ENCODE measurements around the gene NAA10.
A peak's percentile ranks its signal among the peaks of the same experiment; 100 is the strongest.

NAA10 gene

GRCh38 chrX:153933748-153934147 lies 1.1 kb downstream of the NAA10 start:
- Histone ChIP-seq H3K4ac (ENCODE audit: low read length) (no peak overlapping the region), H3K4me3 (ENCODE audit: low read length in 2 of 2) (peak overlapping the region in 1 of 2 donors; percentile 75), H4K8ac (ENCODE audit: low read depth, low read length) (no peak overlapping the region)

GRCh38 chrX:153932220-153932915 lies 2.5 kb downstream of the NAA10 start:
- no peak overlapping the region for H3K9ac ChIP-seq (ENCODE audit: low read depth, low read length, poor library complexity)
- H3K27ac ChIP-seq (replicated peaks; ENCODE audit: low read length), result no peak overlapping the region
- H3K4me3 ChIP-seq (ENCODE audit: low read length in 2 of 2), result no peak overlapping the region
- no peak overlapping the region for H3K14ac ChIP-seq (ENCODE audit: low read length)
- no peak overlapping the region for H4K91ac ChIP-seq (ENCODE audit: low read depth, low read length, poor library complexity)
- no peak overlapping the region for H2BK120ac ChIP-seq (ENCODE audit: low read depth, low read length)
- H3K4me1 ChIP-seq (ENCODE audit: control insufficient read depth in 2 of 2, insufficient read depth in 1 of 2, low read depth in 1 of 2, low read length in 2 of 2), result peaks cover 0 to 4% of the 10 kb centered on the region in 2 donors
- H2BK5ac ChIP-seq (ENCODE audit: low read length), result no peak overlapping the region
- no peaks in the 10 kb centered on the region for H3K9me3 ChIP-seq (replicated peaks in 1 of 2; ENCODE audit: control insufficient read depth in 2 of 2, insufficient read depth in 1 of 2, low read depth in 1 of 2, low read length in 2 of 2)
- no peak overlapping the region for H2BK15ac ChIP-seq (ENCODE audit: low read length)
- no peak overlapping the region for H2BK12ac ChIP-seq (ENCODE audit: low read length)
- peaks cover 0 to 26% (median 0%) of the 10 kb centered on the region in 3 experiments for H3K27me3 ChIP-seq (ENCODE audit: control insufficient read depth in 3 of 3, insufficient read depth in 3 of 3, low read depth in 1 of 3, low read length in 3 of 3)
- H3K36me3 ChIP-seq (replicated peaks in 1 of 2; ENCODE audit: control insufficient read depth in 2 of 2, insufficient read depth in 2 of 2, low read length in 2 of 2), result peaks cover 10 to 41% of the 10 kb centered on the region in 2 donors
- no CpG with 5 or more reads among the region's 13 CpGs for WGBS, 2 donors (ENCODE audit: extremely low coverage in 2 of 2, insufficient read length in 2 of 2, insufficient replicate concordance in 1 of 2)
- no peak overlapping the region for H3K4me2 ChIP-seq (ENCODE audit: insufficient read depth, low read length, poor library complexity, severe bottlenecking)
- no peak overlapping the region for H3K18ac ChIP-seq (ENCODE audit: low read length)
- H3K4ac ChIP-seq (ENCODE audit: low read length), result no peak overlapping the region
- DNase-seq (ENCODE audit: low spot score), result no peak
- no peak overlapping the region for H4K8ac ChIP-seq (ENCODE audit: low read depth, low read length)
- H2AFZ ChIP-seq (ENCODE audit: low read length), result no peak overlapping the region
- peaks cover 6% of the 10 kb centered on the region for H3K79me1 ChIP-seq (ENCODE audit: low read depth, low read length)
- no peak overlapping the region for H2AK5ac ChIP-seq (ENCODE audit: low read depth, low read length)
- no peak overlapping the region for H3K23ac ChIP-seq (ENCODE audit: low read depth, low read length, poor library complexity)

More at GRCh38 chrX:153933748-153934147, 1.1 kb downstream of the NAA10 start:
- Histone ChIP-seq H3K18ac (ENCODE audit: low read length) (no peak overlapping the region), H3K27ac (replicated peaks; ENCODE audit: low read length) (no peak overlapping the region), H3K9me3 (replicated peaks in 1 of 2; ENCODE audit: control insufficient read depth in 2 of 2, insufficient read depth in 1 of 2, low read depth in 1 of 2, low read length in 2 of 2) (no peaks in the 10 kb centered on the region), H2AK5ac (ENCODE audit: low read depth, low read length) (no peak overlapping the region), H3K27me3 (ENCODE audit: control insufficient read depth in 3 of 3, insufficient read depth in 3 of 3, low read depth in 1 of 3, low read length in 3 of 3) (peaks cover 0 to 26% (median 0%) of the 10 kb centered on the region in 3 experiments), H3K4me1 (ENCODE audit: control insufficient read depth in 2 of 2, insufficient read depth in 1 of 2, low read depth in 1 of 2, low read length in 2 of 2) (peaks cover 0 to 4% of the 10 kb centered on the region in 2 donors), H3K79me1 (ENCODE audit: low read depth, low read length) (peaks cover 6% of the 10 kb centered on the region), H3K36me3 (replicated peaks in 1 of 2; ENCODE audit: control insufficient read depth in 2 of 2, insufficient read depth in 2 of 2, low read length in 2 of 2) (peaks cover 10 to 41% of the 10 kb centered on the region in 2 donors), H2BK15ac (ENCODE audit: low read length) (no peak overlapping the region), H4K91ac (ENCODE audit: low read depth, low read length, poor library complexity) (no peak overlapping the region), H3K9ac (ENCODE audit: low read depth, low read length, poor library complexity) (no peak overlapping the region), H2BK120ac (ENCODE audit: low read depth, low read length) (no peak overlapping the region), H2AFZ (ENCODE audit: low read length) (no peak overlapping the region), H3K14ac (ENCODE audit: low read length) (no peak overlapping the region), H2BK12ac (ENCODE audit: low read length) (no peak overlapping the region), H2BK5ac (ENCODE audit: low read length) (no peak overlapping the region), H3K23ac (ENCODE audit: low read depth, low read length, poor library complexity) (no peak overlapping the region), H3K4me2 (ENCODE audit: insufficient read depth, low read length, poor library complexity, severe bottlenecking) (peak overlapping the region; percentile 2)
- DNase-seq (ENCODE audit: low spot score), result no peak
- WGBS, 2 donors (ENCODE audit: extremely low coverage in 2 of 2, insufficient read length in 2 of 2, insufficient replicate concordance in 1 of 2), result no CpG with 5 or more reads among the region's 7 CpGs

GRCh38 chrX:153931748-153932147 lies 3.1 kb downstream of the NAA10 start:
- H3K9me3 ChIP-seq (replicated peaks in 1 of 2; ENCODE audit: control insufficient read depth in 2 of 2, insufficient read depth in 1 of 2, low read depth in 1 of 2, low read length in 2 of 2), result no peaks in the 10 kb centered on the region
- no CpG with 5 or more reads among the region's 13 CpGs for WGBS, 2 donors (ENCODE audit: extremely low coverage in 2 of 2, insufficient read length in 2 of 2, insufficient replicate concordance in 1 of 2)

GRCh38 chrX:153931151-153931550 lies 3.7 kb downstream of the NAA10 start:
- no peak overlapping the region for H2BK5ac ChIP-seq (ENCODE audit: low read length)
- no CpG with 5 or more reads among the region's 8 CpGs for WGBS, 2 donors (ENCODE audit: extremely low coverage in 2 of 2, insufficient read length in 2 of 2, insufficient replicate concordance in 1 of 2)
- no peak overlapping the region for H2BK120ac ChIP-seq (ENCODE audit: low read depth, low read length)
- H4K8ac ChIP-seq (ENCODE audit: low read depth, low read length), result no peak overlapping the region
- H3K4me1 ChIP-seq (ENCODE audit: control insufficient read depth in 2 of 2, insufficient read depth in 1 of 2, low read depth in 1 of 2, low read length in 2 of 2), result peaks cover 8 to 13% of the 10 kb centered on the region in 2 donors
- peaks cover 0 to 26% (median 0%) of the 10 kb centered on the region in 3 experiments for H3K27me3 ChIP-seq (ENCODE audit: control insufficient read depth in 3 of 3, insufficient read depth in 3 of 3, low read depth in 1 of 3, low read length in 3 of 3)
- no peak overlapping the region for H3K18ac ChIP-seq (ENCODE audit: low read length)
- no peak overlapping the region for H3K9ac ChIP-seq (ENCODE audit: low read depth, low read length, poor library complexity)
- no peak overlapping the region for H4K91ac ChIP-seq (ENCODE audit: low read depth, low read length, poor library complexity)
- H3K27ac ChIP-seq (replicated peaks; ENCODE audit: low read length), result no peak overlapping the region
- no peak overlapping the region for H2AK5ac ChIP-seq (ENCODE audit: low read depth, low read length)
- no peaks in the 10 kb centered on the region for H3K9me3 ChIP-seq (replicated peaks in 1 of 2; ENCODE audit: control insufficient read depth in 2 of 2, insufficient read depth in 1 of 2, low read depth in 1 of 2, low read length in 2 of 2)
- peaks cover 10 to 41% of the 10 kb centered on the region in 2 donors for H3K36me3 ChIP-seq (replicated peaks in 1 of 2; ENCODE audit: control insufficient read depth in 2 of 2, insufficient read depth in 2 of 2, low read length in 2 of 2)
- no peak overlapping the region for H3K4ac ChIP-seq (ENCODE audit: low read length)
- H2BK15ac ChIP-seq (ENCODE audit: low read length), result no peak overlapping the region
- H3K23ac ChIP-seq (ENCODE audit: low read depth, low read length, poor library complexity), result no peak overlapping the region
- H3K4me3 ChIP-seq (ENCODE audit: low read length in 2 of 2), result no peak overlapping the region
- no peak overlapping the region for H3K14ac ChIP-seq (ENCODE audit: low read length)
- no peak overlapping the region for H2AFZ ChIP-seq (ENCODE audit: low read length)
- H2BK12ac ChIP-seq (ENCODE audit: low read length), result no peak overlapping the region
- H3K4me2 ChIP-seq (ENCODE audit: insufficient read depth, low read length, poor library complexity, severe bottlenecking), result no peak overlapping the region
- peaks cover 6% of the 10 kb centered on the region for H3K79me1 ChIP-seq (ENCODE audit: low read depth, low read length)
- DNase-seq (ENCODE audit: low spot score), result no peak

More at GRCh38 chrX:153931748-153932147, 3.1 kb downstream of the NAA10 start:
- peaks cover 6% of the 10 kb centered on the region for H3K79me1 ChIP-seq (ENCODE audit: low read depth, low read length)
- no peak for DNase-seq (ENCODE audit: low spot score)
- no peak overlapping the region for H2BK120ac ChIP-seq (ENCODE audit: low read depth, low read length)
- H3K4me2 ChIP-seq (ENCODE audit: insufficient read depth, low read length, poor library complexity, severe bottlenecking), result no peak overlapping the region
- H2BK15ac ChIP-seq (ENCODE audit: low read length), result no peak overlapping the region
- no peak overlapping the region for H2AK5ac ChIP-seq (ENCODE audit: low read depth, low read length)
- no peak overlapping the region for H3K9ac ChIP-seq (ENCODE audit: low read depth, low read length, poor library complexity)
- no peak overlapping the region for H2BK5ac ChIP-seq (ENCODE audit: low read length)
- H3K18ac ChIP-seq (ENCODE audit: low read length), result no peak overlapping the region
- no peak overlapping the region for H4K91ac ChIP-seq (ENCODE audit: low read depth, low read length, poor library complexity)
- H3K23ac ChIP-seq (ENCODE audit: low read depth, low read length, poor library complexity), result no peak overlapping the region
- no peak overlapping the region for H3K27ac ChIP-seq (replicated peaks; ENCODE audit: low read length)
- H3K14ac ChIP-seq (ENCODE audit: low read length), result no peak overlapping the region
- H3K4me3 ChIP-seq (ENCODE audit: low read length in 2 of 2), result no peak overlapping the region
- no peak overlapping the region for H4K8ac ChIP-seq (ENCODE audit: low read depth, low read length)
- peaks cover 10 to 41% of the 10 kb centered on the region in 2 donors for H3K36me3 ChIP-seq (replicated peaks in 1 of 2; ENCODE audit: control insufficient read depth in 2 of 2, insufficient read depth in 2 of 2, low read length in 2 of 2)
- H2BK12ac ChIP-seq (ENCODE audit: low read length), result no peak overlapping the region
- H3K4ac ChIP-seq (ENCODE audit: low read length), result no peak overlapping the region
- no peak overlapping the region for H2AFZ ChIP-seq (ENCODE audit: low read length)
- H3K4me1 ChIP-seq (ENCODE audit: control insufficient read depth in 2 of 2, insufficient read depth in 1 of 2, low read depth in 1 of 2, low read length in 2 of 2), result peaks cover 3 to 9% of the 10 kb centered on the region in 2 donors
- H3K27me3 ChIP-seq (ENCODE audit: control insufficient read depth in 3 of 3, insufficient read depth in 3 of 3, low read depth in 1 of 3, low read length in 3 of 3), result peaks cover 0 to 26% (median 0%) of the 10 kb centered on the region in 3 experiments
